SW480 (cell line): Measurements from ENCODE around the gene PPP2R3A.
"Not testable (repeated sequence)": the region's sequence is repeated elsewhere in the genome, so short reads cannot be mapped to it uniquely, and the experiment has no call there.

Experiments used
- DNase-seq: peaks from one replicate; pipeline ENCODE4 v3.0.0-alpha.2; 2016; ENCODE audit warnings: low spot score

The PPP2R3A gene

DNA sequence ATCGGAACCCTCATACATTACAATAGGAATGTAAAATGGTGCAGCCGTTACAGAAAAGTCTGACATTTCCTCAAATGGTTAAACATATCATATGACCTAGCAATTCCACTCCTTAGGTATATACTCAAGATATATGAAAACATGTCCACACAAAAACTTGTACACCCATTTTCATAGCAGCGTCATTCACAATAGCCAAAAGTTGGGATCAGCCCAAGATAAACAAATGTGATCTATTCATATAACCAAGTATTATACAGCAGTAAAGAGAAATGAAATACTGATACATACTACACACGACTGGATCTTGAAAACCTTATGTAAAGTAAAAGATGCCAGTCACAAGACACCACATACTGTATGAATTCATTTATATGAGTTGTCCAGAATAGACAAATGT is 128.2 kb downstream of the PPP2R3A start:
- DNase-seq, result no peak

GRCh38 chr3:136105044-136105443 is 139.5 kb downstream of the PPP2R3A start:
- DNase-seq, result no peak

DNA sequence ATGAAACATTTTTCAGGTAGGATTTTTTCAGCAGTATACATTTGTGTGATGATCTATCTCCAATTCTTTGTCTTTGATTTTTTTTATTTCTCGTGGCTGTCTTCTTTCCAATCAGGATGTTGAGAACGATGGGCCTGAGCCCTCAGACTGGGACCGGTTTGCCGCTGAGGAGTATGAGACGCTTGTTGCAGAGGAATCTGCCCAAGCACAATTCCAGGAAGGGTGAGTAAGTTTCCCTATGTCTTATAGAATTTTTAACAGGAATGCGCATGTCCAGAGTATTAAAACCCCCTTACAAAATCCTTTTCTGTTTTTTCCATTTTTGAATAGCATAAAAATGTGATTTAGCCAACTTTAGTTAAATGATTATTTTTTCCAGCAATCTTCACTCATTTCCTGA is 140.6 kb downstream of the PPP2R3A start:
- DNase-seq, result no peak

DNA sequence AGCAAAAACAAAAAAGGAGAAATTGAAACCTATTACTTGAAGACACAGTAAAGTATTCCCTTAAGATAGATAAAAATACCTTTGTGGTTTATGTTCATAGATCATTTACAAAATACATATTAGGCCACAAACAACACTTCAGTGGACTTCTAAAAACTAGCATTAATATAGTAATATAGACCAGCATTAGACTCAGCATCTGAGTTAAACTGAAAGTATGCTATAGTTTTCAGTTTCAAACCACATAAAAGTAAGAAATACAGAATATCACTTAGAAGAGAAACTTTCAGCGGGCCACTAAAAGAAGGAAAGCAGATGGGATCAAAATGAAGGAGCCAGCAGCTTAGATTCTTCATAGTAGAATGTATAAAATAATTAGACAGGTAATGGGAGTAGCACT is 144.0 kb downstream of the PPP2R3A start:
- DNase-seq, result no peak

- no peak for DNase-seq
Observed at GRCh38 chr3:136110481-136110880, 145.0 kb downstream of the PPP2R3A start.

- DNase-seq, result no peak
Observed at GRCh38 chr3:136114421-136114820, 148.9 kb downstream of the PPP2R3A start.

DNA sequence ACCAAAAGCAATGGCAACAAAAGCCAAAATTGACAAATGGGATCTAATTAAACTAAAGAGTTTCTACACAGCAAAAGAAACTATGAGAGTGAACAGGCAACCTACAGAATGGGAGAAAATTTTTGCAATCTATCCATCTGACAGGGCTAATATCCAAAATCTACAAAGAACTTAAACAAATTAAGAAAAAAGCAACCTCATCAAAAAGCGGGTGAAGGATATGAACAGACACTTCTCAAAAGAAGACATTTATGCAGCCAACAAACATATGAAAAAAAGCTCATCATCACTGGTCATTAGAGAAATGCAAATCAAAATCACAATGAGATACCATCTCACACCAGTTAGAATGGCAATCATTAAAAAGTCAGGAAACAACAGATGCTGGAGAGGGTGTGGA is 153.8 kb downstream of the PPP2R3A start:
- DNase-seq, result not testable (repeated sequence)

GRCh38 chr3:136119783-136120182 is 154.3 kb downstream of the PPP2R3A start:
- DNase-seq, result not testable (repeated sequence)

DNA sequence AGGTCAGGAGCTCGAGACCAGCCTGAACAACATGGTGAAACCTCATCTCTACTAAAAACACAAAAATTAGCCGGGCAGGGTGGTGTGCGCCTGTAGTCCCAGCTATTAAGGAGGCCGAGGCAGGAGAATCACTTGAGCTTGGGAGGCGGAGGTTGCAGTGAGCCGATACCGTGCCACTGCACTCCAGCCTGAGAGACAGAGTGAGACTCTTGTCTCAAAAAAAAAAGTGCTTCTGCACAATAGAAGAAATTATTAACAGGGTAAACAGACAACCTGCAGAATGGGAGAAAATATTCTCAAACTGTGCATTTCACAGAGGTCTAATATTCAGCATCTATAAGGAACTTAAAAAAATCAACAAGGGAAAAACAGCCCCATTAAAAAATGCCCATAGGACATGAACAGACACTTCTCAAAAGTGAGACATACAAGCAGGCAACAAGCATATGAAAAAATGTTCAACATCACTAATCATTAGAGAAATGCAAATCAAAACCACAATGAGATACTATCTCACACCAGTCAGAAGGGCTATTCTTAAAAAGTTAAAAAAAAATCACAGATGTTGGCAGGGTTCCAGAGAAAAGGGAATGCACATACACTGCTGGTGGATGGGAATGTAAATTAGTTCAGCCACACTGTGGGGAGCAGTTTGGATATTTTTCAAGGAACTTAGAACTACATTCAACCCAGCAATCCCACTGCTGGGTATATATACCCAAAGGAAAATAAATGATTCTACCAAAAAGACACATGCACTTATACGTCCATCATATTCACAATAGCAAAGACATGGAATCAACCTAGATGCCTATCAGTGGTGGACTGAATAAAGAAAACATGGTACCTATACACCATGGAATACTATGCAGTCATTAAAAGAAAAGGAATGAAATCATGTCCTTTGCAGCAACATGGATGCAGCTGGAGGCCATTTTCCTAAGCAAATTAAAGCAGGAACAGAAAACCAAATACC is 155.1 kb downstream of the PPP2R3A start:
- no peak for DNase-seq

- DNase-seq, result no peak
Observed at GRCh38 chr3:136122006-136122405, 156.5 kb downstream of the PPP2R3A start.

DNA sequence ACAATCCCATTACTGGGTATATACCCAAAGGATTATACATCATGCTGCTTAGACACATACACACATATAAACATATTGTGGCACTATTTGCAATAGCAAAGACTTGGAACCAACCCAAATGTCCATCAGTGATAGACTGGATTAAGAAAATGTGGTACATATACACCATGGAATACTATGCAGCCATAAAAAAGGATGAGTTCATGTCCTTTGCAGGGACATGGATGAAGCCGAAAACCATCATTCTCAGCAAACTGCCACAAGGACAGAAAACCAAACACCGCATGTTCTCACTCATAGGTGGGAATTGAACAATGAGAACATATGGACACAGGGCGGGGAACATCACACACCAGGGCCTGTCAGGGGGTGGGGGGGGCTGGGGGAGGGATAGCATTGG is 166.1 kb downstream of the PPP2R3A start:
- not testable (repeated sequence) for DNase-seq

DNA sequence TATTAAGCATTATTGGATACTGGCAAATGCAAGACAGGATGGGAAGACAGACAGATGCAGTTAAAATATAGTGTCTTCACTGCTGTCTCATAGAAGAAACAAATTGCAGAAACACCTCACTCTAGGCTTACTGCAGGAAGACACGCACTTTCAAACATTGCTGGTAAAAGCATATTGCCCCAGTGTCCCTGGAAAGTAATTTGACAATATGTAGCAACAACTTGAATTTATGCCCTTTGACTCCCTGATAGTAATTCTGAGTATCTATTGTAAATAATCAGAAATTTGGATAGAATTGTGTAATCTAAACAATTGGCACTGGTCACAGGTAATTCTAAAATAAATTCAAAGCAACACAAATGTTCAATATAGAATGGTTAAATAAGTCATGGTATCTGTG is 168.6 kb downstream of the PPP2R3A start:
- DNase-seq, result no peak

- no peak for DNase-seq
Observed at GRCh38 chr3:136135039-136135802, 169.7 kb downstream of the PPP2R3A start.

DNA sequence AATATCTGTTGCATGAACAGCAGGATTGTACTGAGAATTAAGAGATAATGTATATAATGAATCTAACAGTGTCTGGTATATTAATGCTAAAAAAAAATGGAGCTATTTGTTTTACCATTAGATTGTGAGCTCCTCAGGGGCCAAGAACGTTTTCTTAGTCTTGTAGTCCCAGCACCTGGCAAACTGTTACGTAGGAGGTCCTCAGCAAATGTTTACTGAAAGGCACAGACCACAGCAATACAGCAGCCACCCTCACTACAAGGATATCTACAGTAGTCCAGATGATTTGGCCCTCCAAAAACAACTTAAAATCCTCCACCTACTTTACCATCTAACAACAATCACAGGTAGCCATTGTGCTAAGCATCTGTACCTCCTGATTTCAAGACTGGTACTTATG is 170.9 kb downstream of the PPP2R3A start:
- DNase-seq, result no peak

DNA sequence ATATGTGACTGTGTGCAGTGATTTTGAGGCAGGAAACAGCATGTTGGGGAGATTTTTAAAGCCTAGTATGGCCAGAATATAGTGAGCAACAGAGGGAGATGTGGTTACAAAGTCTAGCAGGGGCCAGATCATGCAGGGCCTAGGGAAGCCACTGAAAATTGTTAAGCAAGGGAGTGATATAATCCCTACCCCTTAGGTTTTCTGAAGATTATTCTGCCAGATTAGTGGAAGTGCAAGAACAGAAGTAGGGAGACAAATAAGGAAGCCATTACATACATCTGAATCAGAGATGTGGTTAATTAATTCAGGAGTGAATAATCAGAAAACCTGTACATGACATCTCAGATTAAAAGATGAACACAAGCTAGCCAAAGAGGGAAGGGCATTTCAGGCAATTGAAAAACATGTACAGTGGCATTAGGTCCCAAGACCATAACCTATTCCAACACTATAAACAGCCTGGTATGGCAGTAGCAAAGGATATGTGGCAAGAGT is 175.8 kb downstream of the PPP2R3A start:
- DNase-seq, result no peak

DNA sequence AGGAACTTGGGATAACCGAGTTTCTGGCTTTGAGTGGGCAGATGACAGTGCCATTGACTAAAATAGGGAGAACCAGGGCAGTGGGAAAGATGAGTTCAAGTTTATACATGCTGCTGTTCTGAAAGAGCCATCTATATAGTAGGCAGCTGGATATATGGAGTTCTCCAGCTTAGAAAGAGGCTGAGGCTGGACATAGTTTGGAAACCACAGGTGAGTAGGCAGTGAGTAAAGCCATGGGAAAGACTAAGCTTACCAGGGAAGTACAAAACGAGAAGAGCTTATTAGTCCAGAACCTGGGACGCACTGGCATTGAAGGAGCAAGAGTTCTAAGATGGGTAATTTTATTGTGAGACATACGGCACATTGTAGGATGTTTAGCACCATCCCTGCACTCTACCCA is 176.4 kb downstream of the PPP2R3A start:
- DNase-seq, result no peak

- DNase-seq, result peak; percentile 72
Observed at GRCh38 chr3:136142592-136142991, 177.1 kb downstream of the PPP2R3A start.

GRCh38 chr3:136144397-136144796 is 178.9 kb downstream of the PPP2R3A start:
- DNase-seq, result not testable (repeated sequence)

DNA sequence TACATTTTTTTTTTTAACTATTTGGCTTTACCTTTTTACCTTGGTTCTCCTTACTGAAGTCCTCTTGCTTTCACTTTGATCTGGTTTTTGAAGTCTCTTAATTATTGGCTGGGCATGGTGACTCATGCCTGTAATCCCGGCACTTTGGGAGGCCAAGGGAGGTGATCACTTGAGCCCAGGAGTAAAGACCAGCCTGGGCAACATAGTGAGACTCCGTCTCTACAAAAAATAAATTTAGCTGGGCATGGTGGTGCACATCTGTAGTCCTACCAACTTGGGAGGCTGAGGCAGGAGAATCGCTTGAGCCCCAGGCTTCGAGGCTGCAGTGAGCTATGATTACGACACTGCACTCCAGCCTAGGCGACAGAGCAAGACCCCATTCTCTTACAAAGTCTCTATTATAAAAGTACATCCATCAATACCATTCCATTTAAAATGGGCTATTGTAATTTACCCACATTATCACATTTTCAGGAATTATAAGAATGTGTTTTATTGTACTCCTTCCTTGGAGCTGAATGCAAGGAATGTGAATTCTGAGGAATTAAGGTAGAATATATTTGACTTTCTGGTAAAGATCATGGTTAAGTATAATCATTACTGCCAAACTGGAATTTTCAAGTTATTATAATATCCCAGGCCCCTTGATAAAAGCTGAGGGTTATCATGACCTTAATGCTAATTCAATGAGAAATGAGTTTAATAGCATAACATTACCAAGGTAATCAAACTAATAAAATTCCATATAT is 181.6 kb downstream of the PPP2R3A start:
- peak; percentile 52 for DNase-seq

- no peak for DNase-seq
Observed at GRCh38 chr3:136149667-136150066, 184.1 kb downstream of the PPP2R3A start.

DNA sequence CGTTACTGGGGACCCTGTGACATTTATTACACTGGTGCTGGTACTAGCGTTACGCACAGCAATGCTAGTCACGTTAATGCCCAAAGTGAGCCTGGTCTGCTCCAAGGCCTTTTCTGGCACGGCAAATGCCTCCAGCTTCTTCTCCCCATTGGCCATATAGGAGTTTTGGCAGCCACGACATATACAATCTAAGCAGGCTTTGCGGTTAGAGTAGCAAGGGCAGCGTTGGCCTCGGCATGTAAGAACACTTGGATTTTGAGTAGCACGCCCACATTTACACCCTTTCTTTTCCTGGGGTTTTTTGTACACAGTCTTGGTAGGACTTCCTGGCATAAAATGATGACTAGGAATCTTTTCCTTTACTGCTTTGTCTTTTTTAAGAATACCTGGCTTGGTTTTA is 185.7 kb downstream of the PPP2R3A start:
- no peak for DNase-seq

GRCh38 chr3:136152176-136152843 is 186.8 kb downstream of the PPP2R3A start:
- DNase-seq, result no peak
